ENCODE results near the gene LTO1. TPM values are rescaled to one million over a fixed set of nuclear protein-coding genes. Genes with fewer than 3 reads are reported as not detected.

The LTO1 gene
- total RNA-seq, 1 donor from 2014 or later: 20.0 TPM

DNA sequence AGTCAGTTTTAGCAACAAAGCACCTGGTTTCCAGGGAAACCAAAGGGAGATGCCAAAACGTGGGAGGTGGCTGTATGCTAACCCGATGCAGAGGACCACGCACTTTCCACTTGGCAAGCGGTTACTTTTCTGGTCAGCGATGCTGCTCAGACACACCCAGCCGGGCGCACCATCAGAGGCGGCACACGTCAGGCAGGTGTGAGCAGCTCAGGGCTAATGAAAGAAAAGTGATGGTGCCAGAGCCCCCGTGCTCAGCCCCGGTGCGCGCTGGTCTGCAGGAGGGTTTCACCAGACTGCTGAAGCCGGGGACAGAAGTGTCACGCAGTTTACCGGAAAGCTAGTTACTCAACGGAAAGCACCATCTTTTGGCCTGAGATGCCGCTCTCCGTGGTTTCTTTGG is 5.7 kb downstream of the LTO1 start:
- Histone ChIP-seq H3K9me3 (ENCODE audit: insufficient read depth, low read depth, low read length) (no peaks in the 10 kb centered on the region), H3K4me3 (ENCODE audit: insufficient read depth, low read depth, low read length) (no peak overlapping the region), H3K4me1 (ENCODE audit: insufficient read depth, low read length) (peaks cover 14% of the 10 kb centered on the region), H3K27me3 (ENCODE audit: insufficient read depth, low read length) (no peaks in the 10 kb centered on the region), H3K27ac (ENCODE audit: low read depth, low read length) (no peak overlapping the region), H3K9ac (ENCODE audit: low read length) (no peak overlapping the region), H3K36me3 (ENCODE audit: insufficient read depth, low read length) (peaks cover 29% of the 10 kb centered on the region), H3K79me2 (ENCODE audit: insufficient read depth, low read length) (peaks cover 31% of the 10 kb centered on the region), H3K4me2 (ENCODE audit: low read length) (no peak overlapping the region), H2AFZ (ENCODE audit: low read depth, low read length) (no peak overlapping the region), H4K20me1 (ENCODE audit: insufficient read depth, low read length) (peaks cover 56% of the 10 kb centered on the region)
- Mint-ChIP-seq H3K27ac (ENCODE audit: unreplicated experiment) (no peak overlapping the region), H3K4me3 (ENCODE audit: unreplicated experiment) (no peak overlapping the region), H3K4me1 (ENCODE audit: low read depth, unreplicated experiment) (peaks cover 13% of the 10 kb centered on the region), H3K9me3 (ENCODE audit: unreplicated experiment) (no peaks in the 10 kb centered on the region), H3K27me3 (ENCODE audit: low read depth, unreplicated experiment) (no peaks in the 10 kb centered on the region), H3K36me3 (ENCODE audit: low read depth, unreplicated experiment) (peaks cover 18% of the 10 kb centered on the region)
- FAIRE-seq (no peak), DNase-seq (ENCODE audit: low read depth) (no peak)
- TF ChIP-seq CTCF (IDR thresholded peaks at IDR 0.05; ENCODE audit: insufficient read depth, low read depth, low read length): no peak
- TF ChIP-seq EZH2 (IDR thresholded peaks at IDR 0.05; ENCODE audit: insufficient read depth, low read length): no peak

GRCh38 chr11:69667619-69668604 is 7.2 kb downstream of the LTO1 start:
- peaks cover 26% of the 10 kb centered on the region for H3K36me3 Mint-ChIP-seq (ENCODE audit: low read depth, unreplicated experiment)
- Histone ChIP-seq H4K20me1 (ENCODE audit: insufficient read depth, low read length) (peaks cover 41% of the 10 kb centered on the region), H2AFZ (ENCODE audit: low read depth, low read length) (no peak overlapping the region), H3K36me3 (ENCODE audit: insufficient read depth, low read length) (peaks cover 31% of the 10 kb centered on the region), H3K27me3 (ENCODE audit: insufficient read depth, low read length) (no peaks in the 10 kb centered on the region), H3K27ac (ENCODE audit: low read depth, low read length) (no peak overlapping the region), H3K4me1 (ENCODE audit: insufficient read depth, low read length) (peaks cover 8% of the 10 kb centered on the region), H3K9ac (ENCODE audit: low read length) (no peak overlapping the region), H3K4me3 (ENCODE audit: insufficient read depth, low read depth, low read length) (no peak overlapping the region), H3K79me2 (ENCODE audit: insufficient read depth, low read length) (peaks cover 15% of the 10 kb centered on the region), H3K9me3 (ENCODE audit: insufficient read depth, low read depth, low read length) (no peaks in the 10 kb centered on the region), H3K4me2 (ENCODE audit: low read length) (no peak overlapping the region)
- TF ChIP-seq EZH2 (IDR thresholded peaks at IDR 0.05; ENCODE audit: insufficient read depth, low read length): no peak
- TF ChIP-seq CTCF (IDR thresholded peaks at IDR 0.05; ENCODE audit: insufficient read depth, low read depth, low read length): no peak
- H3K4me3 Mint-ChIP-seq (ENCODE audit: unreplicated experiment): no peak overlapping the region
- peaks cover 3% of the 10 kb centered on the region for H3K4me1 Mint-ChIP-seq (ENCODE audit: low read depth, unreplicated experiment)
- no peaks in the 10 kb centered on the region for H3K9me3 Mint-ChIP-seq (ENCODE audit: unreplicated experiment)
- DNase-seq (ENCODE audit: low read depth): no peak
- peaks cover 2% of the 10 kb centered on the region for H3K27me3 Mint-ChIP-seq (ENCODE audit: low read depth, unreplicated experiment)
- no peak overlapping the region for H3K27ac Mint-ChIP-seq (ENCODE audit: unreplicated experiment)
- FAIRE-seq: no peak
